GM23338 (cell line): ENCODE data around the gene KCNIP3. TPM values are rescaled to one million over a fixed set of nuclear protein-coding genes. Genes with fewer than 3 reads are reported as not detected.

Experiments
- ATAC-seq: fragments of 200-7000 bp; cut with Tn5 transposase; 3 replicates; pipeline ENCODE4 v1.9.1; 2020
- DNase-seq: peaks from one replicate; pipeline ENCODE4 v3.0.0-alpha.2; 2015; ENCODE audit warnings: low spot score
- H2AFZ ChIP-seq: fragments of 200-600 bp; sonication (generic); 2 replicates; pipeline ENCODE4 v1.8.0; 2016; ENCODE audit warnings: antibody characterized with exemption, mild to moderate bottlenecking, moderate library complexity
- H3F3A ChIP-seq: fragments of 200-600 bp; sonication (generic); replicated peaks from 2 replicates; pipeline ENCODE4 v1.8.0; 2017; ENCODE audit warnings: antibody characterized with exemption, mixed run types, low read depth
- H3K27ac ChIP-seq: fragments of 200-600 bp; sonication (generic); 2 replicates; pipeline ENCODE4 v1.6.1; 2016; ENCODE audit warnings: low read depth
- H3K27me3 ChIP-seq: fragments of 200-600 bp; sonication (generic); 2 replicates; pipeline ENCODE4 v1.8.0; 2016; ENCODE audit warnings: mild to moderate bottlenecking, mixed run types, moderate library complexity; ENCODE audit not compliant: insufficient read depth
- H3K36me3 ChIP-seq: fragments of 200-600 bp; sonication (generic); 2 replicates; pipeline ENCODE4 v1.8.0; 2016; ENCODE audit warnings: mild to moderate bottlenecking; ENCODE audit not compliant: insufficient read depth
- H3K4me1 ChIP-seq: fragments of 200-600 bp; sonication (generic); 2 replicates; pipeline ENCODE4 v1.8.0; 2016; ENCODE audit warnings: mild to moderate bottlenecking, moderate library complexity; ENCODE audit not compliant: insufficient read depth
- H3K4me2 ChIP-seq: fragments of 200-600 bp; sonication (generic); 2 replicates; pipeline ENCODE4 v1.7.1; 2017; ENCODE audit warnings: mixed run types
- H3K4me3 ChIP-seq: fragments of 200-600 bp; sonication (generic); 2 replicates; pipeline ENCODE4 v1.6.1; 2016; ENCODE audit warnings: mixed run types
- H3K79me2 ChIP-seq: fragments of 200-600 bp; sonication (generic); replicated peaks from 2 replicates; pipeline ENCODE4 v1.8.0; 2017; ENCODE audit warnings: mild to moderate bottlenecking; ENCODE audit not compliant: insufficient read depth
- H3K9me2 ChIP-seq: fragments of 200-600 bp; sonication (generic); 2 replicates; pipeline ENCODE4 v1.8.0; 2017; ENCODE audit not compliant: insufficient read depth
- H4K20me1 ChIP-seq: fragments of 200-600 bp; sonication (generic); replicated peaks from 2 replicates; pipeline ENCODE4 v1.8.0; 2017; ENCODE audit warnings: mild to moderate bottlenecking; ENCODE audit not compliant: insufficient read depth
- H3K27ac Mint-ChIP-seq: 2 replicates; pipeline ENCODE4 v1.8.0; 2020; ENCODE audit warnings: inconsistent platforms, mild to moderate bottlenecking, moderate library complexity, mixed read lengths
- H3K27me3 Mint-ChIP-seq: 3 replicates; pipeline ENCODE4 v1.8.0; 2022; ENCODE audit warnings: low read depth, mild to moderate bottlenecking, moderate library complexity, mixed read lengths, inconsistent platforms; ENCODE audit not compliant: insufficient read depth, poor library complexity
- H3K36me3 Mint-ChIP-seq: 3 replicates; pipeline ENCODE4 v1.8.0; 2021; ENCODE audit warnings: low read depth, mild to moderate bottlenecking, inconsistent platforms, moderate library complexity, mixed read lengths
- H3K4me1 Mint-ChIP-seq: 3 replicates; pipeline ENCODE4 v1.8.0; 2020; ENCODE audit warnings: mild to moderate bottlenecking, inconsistent platforms, mixed read lengths
- H3K4me3 Mint-ChIP-seq: 3 replicates; pipeline ENCODE4 v1.8.0; 2021; ENCODE audit warnings: moderate library complexity, mild to moderate bottlenecking, inconsistent platforms, mixed read lengths
- H3K9me3 Mint-ChIP-seq: 3 replicates; pipeline ENCODE4 v1.8.0; 2020; ENCODE audit warnings: moderate library complexity, mild to moderate bottlenecking, inconsistent platforms, mixed read lengths
- CTCF ChIP-seq, 2 experiments: fragments of 200-600 bp in 1 of 2; sonication (generic) in 1 of 2; conservative IDR thresholded peaks; 2 replicates each; pipeline versions ENCODE4 v1.5.1 to v1.6.1; 2016 to 2017; ENCODE audit warnings: antibody characterized with exemption in 2 of 2, low read depth in 2 of 2, mild to moderate bottlenecking in 2 of 2, moderate library complexity in 1 of 2
- JUNB ChIP-seq: IDR thresholded peaks from one replicate; pipeline ENCODE4 v1.6.1; 2016; ENCODE audit warnings: antibody characterized with exemption; ENCODE audit not compliant: unreplicated experiment
- NANOG ChIP-seq: IDR thresholded peaks from 2 replicates; pipeline ENCODE4 v1.6.1; 2016; ENCODE audit warnings: antibody characterized with exemption, borderline replicate concordance
- ZNF462 ChIP-seq: fragments of 250-450 bp; sonication (Bioruptor Pico); IDR thresholded peaks from 2 replicates; pipeline ENCODE4 v1.5.0; 2020; ENCODE audit warnings: mild to moderate bottlenecking, moderate library complexity
- polyA plus RNA-seq: library from polyadenylated mRNA; unstranded; fragments of >200 nt; fragmentation: Nextera tagmentation; extraction: Ambion mirVana; gene quantifications from 2 replicates; pipeline ENCODE4 v1.2.1, GENCODE V29; 2016
- total RNA-seq: library from RNA; depleted of rRNA; stranded (reverse); fragments of >200 nt; shearing (Covaris generic); gene quantifications from 2 replicates; pipeline ENCODE4 v1.2.3, GENCODE V29; 2014

The KCNIP3 gene
- total and polyA plus RNA-seq, 2 experiments from 2014 or later: 0.32 to 0.83 TPM

GRCh38 chr2:95287806-95288205 is 9.3 kb upstream of the KCNIP3 start (continued):
- TF ChIP-seq ZNF462 (no peak), JUNB (no peak)

GRCh38 chr2:95289253-95289652 is 7.9 kb upstream of the KCNIP3 start:
- H2AFZ ChIP-seq: no peak overlapping the region
- H3K4me3 Mint-ChIP-seq: no peak overlapping the region
- H3K4me1 ChIP-seq: no peaks in the 10 kb centered on the region
- H4K20me1 ChIP-seq: no peaks in the 10 kb centered on the region
- H3K27ac ChIP-seq: no peak overlapping the region
- H3K9me3 Mint-ChIP-seq: peaks cover 20% of the 10 kb centered on the region
- no peaks in the 10 kb centered on the region for H3F3A ChIP-seq
- H3K4me3 ChIP-seq: no peak overlapping the region
- no peaks in the 10 kb centered on the region for H3K79me2 ChIP-seq
- DNase-seq (peak; percentile 53), ATAC-seq (peak; percentile 72)
- H3K27me3 Mint-ChIP-seq: peaks cover 6% of the 10 kb centered on the region
- no peak overlapping the region for H3K27ac Mint-ChIP-seq
- H3K36me3 Mint-ChIP-seq: peaks cover 15% of the 10 kb centered on the region
- H3K4me2 ChIP-seq: no peak overlapping the region
- peaks cover 3% of the 10 kb centered on the region; the same call in 2 of the 3 replicates for H3K4me1 Mint-ChIP-seq
- no peaks in the 10 kb centered on the region for H3K9me2 ChIP-seq
- H3K27me3 ChIP-seq: no peaks in the 10 kb centered on the region
- H3K36me3 ChIP-seq: no peaks in the 10 kb centered on the region
- peak; percentile 36 to 64; a peak in 3 of 4 replicates for TF ChIP-seq CTCF (conservative IDR thresholded peaks at IDR 0.05; ENCODE audit: low read depth in 2 of 2)
- TF ChIP-seq NANOG: no peak
